Endothelial cell of umbilical vein (primary cell): ENCODE data around the gene LIME1. TPM values are rescaled to one million over a fixed set of nuclear protein-coding genes. Genes with fewer than 3 reads are reported as not detected.

Experiments used
- BruUV-seq: library from RNA; stranded (reverse); fragments of 400-500 nt; replicated peaks from 2 replicates; lab custom pipeline; 2021; lab: Mats Ljungman, UMichigan
- CTCF ChIA-PET: fragments of 300-600, 350-600 bp; sonication (Branson Sonifier 250); formaldehyde crosslinking; loops from one replicate; lab custom pipeline; 2021; ENCODE audit warnings: antibody characterized with exemption, inconsistent platforms; lab: Charles Lee
- POLR2A ChIA-PET: fragments of 300-600, 350-600 bp; sonication (Branson Sonifier 250); formaldehyde crosslinking; loops from one replicate; lab custom pipeline; 2021; ENCODE audit warnings: antibody characterized with exemption, inconsistent platforms; lab: Charles Lee
- DNase-seq: peaks from one replicate; pipeline ENCODE4 v3.0.0-alpha.2; 2011; ENCODE audit warnings: low read depth, low spot score
- FAIRE-seq: peaks from 2 replicates; lab custom pipeline; 2011; peaks lifted over from hg19 to GRCh38; lab: Jason Lieb, UNC
- H2AFZ ChIP-seq: 2 replicates; pipeline ENCODE4 v1.6.0; 2012; ENCODE audit warnings: low read depth, low read length, control low read depth, inconsistent platforms
- H3K27ac ChIP-seq: 2 replicates; pipeline ENCODE4 v1.5.1; 2011; ENCODE audit warnings: low read depth, mild to moderate bottlenecking, control low read depth, low read length, moderate library complexity; ENCODE audit not compliant: insufficient read depth
- H3K27me3 ChIP-seq, 2 experiments: 2 replicates each; pipeline versions ENCODE4 v1.6.0 to v1.6.1; 2011; ENCODE audit warnings: low read length in 2 of 2, mixed read lengths in 1 of 2; ENCODE audit not compliant: control insufficient read depth in 2 of 2, insufficient read depth in 2 of 2
- H3K36me3 ChIP-seq, 2 experiments: 2 replicates in 1 of 2; 3 replicates in 1 of 2; pipeline ENCODE4 v1.5.1; 2011; ENCODE audit warnings: low read length in 2 of 2, mild to moderate bottlenecking in 1 of 2, moderate library complexity in 1 of 2; ENCODE audit not compliant: control insufficient read depth in 2 of 2, insufficient read depth in 2 of 2; ENCODE audit errors: extremely low read depth in 1 of 2
- H3K4me1 ChIP-seq: 3 replicates; pipeline ENCODE4 v1.5.1; 2011; ENCODE audit warnings: mild to moderate bottlenecking, low read length; ENCODE audit not compliant: control insufficient read depth, insufficient read depth; ENCODE audit errors: extremely low read depth
- H3K4me2 ChIP-seq: 2 replicates; pipeline ENCODE4 v1.6.1; 2011; ENCODE audit warnings: low read length, control low read depth, mixed read lengths; ENCODE audit not compliant: insufficient read depth
- H3K4me3 ChIP-seq, 3 experiments: fragments of 200-600 bp in 1 of 3; sonication (generic), shearing (Covaris generic) in 1 of 3; replicated peaks in 1 of 3; 2 replicates each; pipeline ENCODE4 v1.5.1; 2011 to 2016; ENCODE audit warnings: control low read depth in 3 of 3, low read length in 3 of 3, mild to moderate bottlenecking in 2 of 3, inconsistent platforms in 1 of 3, low read depth in 1 of 3, moderate library complexity in 1 of 3; ENCODE audit not compliant: insufficient read depth in 1 of 3
- H3K79me2 ChIP-seq: 2 replicates; pipeline ENCODE4 v1.6.0; 2012; ENCODE audit warnings: low read length, inconsistent platforms; ENCODE audit not compliant: control insufficient read depth, insufficient read depth
- H3K9ac ChIP-seq: replicated peaks from 2 replicates; pipeline ENCODE3; 2011; ENCODE audit warnings: low read length, control low read depth; ENCODE audit not compliant: insufficient read depth; ENCODE audit errors: extremely low read depth
- H3K9me1 ChIP-seq: replicated peaks from 3 replicates; pipeline ENCODE4 v1.6.0; 2011; ENCODE audit warnings: mild to moderate bottlenecking, low read length; ENCODE audit not compliant: control insufficient read depth, insufficient read depth; ENCODE audit errors: extremely low read depth
- H3K9me3 ChIP-seq: replicated peaks from 2 replicates; pipeline ENCODE4 v1.5.1; 2012; ENCODE audit warnings: low read length, inconsistent platforms; ENCODE audit not compliant: control insufficient read depth, insufficient read depth
- H4K20me1 ChIP-seq: replicated peaks from 2 replicates; pipeline ENCODE3; 2011; ENCODE audit warnings: mild to moderate bottlenecking, low read length; ENCODE audit not compliant: control insufficient read depth, insufficient read depth; ENCODE audit errors: extremely low read depth
- CTCF ChIP-seq, 2 donors: IDR thresholded peaks; 1 replicate in 1 of 2; 2 replicates in 1 of 2; pipeline ENCODE4 v1.5.1; 2011; ENCODE audit warnings: low read length in 2 of 2, mild to moderate bottlenecking in 2 of 2, moderate library complexity in 2 of 2, control low read depth in 1 of 2, inconsistent platforms in 1 of 2, low read depth in 1 of 2; ENCODE audit not compliant: insufficient read depth in 1 of 2; ENCODE audit errors: extremely low read depth in 1 of 2
- EZH2 ChIP-seq: IDR thresholded peaks from 2 replicates; pipeline ENCODE4 v1.6.1; 2012; ENCODE audit warnings: borderline replicate concordance, low read depth, mild to moderate bottlenecking, moderate library complexity, low read length, inconsistent platforms; ENCODE audit not compliant: severe bottlenecking
- MAX ChIP-seq: IDR thresholded peaks from 2 replicates; pipeline ENCODE4 v1.6.1; 2011; ENCODE audit not compliant: insufficient read depth, insufficient read length
- MYC ChIP-seq: IDR thresholded peaks from one replicate; pipeline ENCODE4 v1.6.1; 2011; ENCODE audit warnings: mild to moderate bottlenecking, low read depth, low read length
- POLR2A ChIP-seq: IDR thresholded peaks from 2 replicates; pipeline ENCODE4 v1.6.1; 2012; ENCODE audit warnings: low read depth, mild to moderate bottlenecking, control low read depth, low read length
- POLR2AphosphoS5 ChIP-seq: IDR thresholded peaks from 2 replicates; pipeline ENCODE4 v1.6.1; 2012; ENCODE audit warnings: low read depth, mild to moderate bottlenecking, control low read depth, low read length, moderate library complexity; ENCODE audit not compliant: insufficient read depth
- dilution Hi-C: fragments of 300-500 bp; cut with MboI; formaldehyde crosslinking; loops from one replicate; pipeline ENCODE4 v1.15.0; 2019; ENCODE audit warnings: low sequenced_read_pairs; ENCODE audit not compliant: extremely low pct_ligation_motif_present
- intact Hi-C: fragments of 100-400 bp; cut with micrococcal nuclease; formaldehyde crosslinking; loops from one replicate; pipeline ENCODE4 v1.10.0; 2022
- polyA plus RNA-seq, 4 experiments: library from polyadenylated mRNA; depleted of rRNA in 3 of 4; stranded (reverse) in 3 of 4; unstranded in 1 of 4; fragments of >200 nt; gene quantifications; 2 replicates each; pipeline versions ENCODE4 v1.2.1 to v1.2.3, GENCODE V29; 2011 to 2012; ENCODE audit warnings: missing spikeins in 1 of 4
- total RNA-seq: library from RNA; stranded (reverse); gene quantifications from 2 replicates; pipeline ENCODE4 v1.2.3, GENCODE V29; 2021

LIME1 gene
- total and polyA plus RNA-seq, 2 donors (not counting 3 experiments of a cell fraction or from before 2014, with no cell fraction given) = 10.7 to 12.2 TPM

GRCh38 chr20:63707558-63708300 is 28.7 kb upstream of the LIME1 start, which contains the start of the genes ARFRP1 and ZGPAT:
TSS of gene ARFRP1 (minus strand) at chr20:63707976. CDS start at chr20:63707091, 885 bp downstream.
TSS of gene ZGPAT (plus strand) at chr20:63708039. CDS start at chr20:63708581, 542 bp downstream.
- no TSS peak for BruUV-seq
- intact Hi-C loops = loop anchor here (1.0 to 5.0 kb wide), 5 partner anchors 33 to 250 kb away; partner anchors contain the start of genes GMEB2, RTEL1, TPD52L2 and UCKL1
- no peaks in the 10 kb centered on the region for H3K27me3 ChIP-seq
- peak within 1 kb of the TSS; percentile 29 for H3K27ac ChIP-seq
- TF ChIP-seq EZH2 = no peak
- no peak for TF ChIP-seq MYC
- TF ChIP-seq POLR2AphosphoS5 = peak; percentile 84
- TF ChIP-seq CTCF (IDR thresholded peaks at IDR 0.05; ENCODE audit: extremely low read depth in 1 of 2, insufficient read depth in 1 of 2, low read depth in 1 of 2, low read length in 2 of 2) = no peak
- TF ChIP-seq POLR2A = peak; percentile 44
- peak; percentile 3 for TF ChIP-seq MAX
- peak within 1 kb of the TSS; percentile 12 for H2AFZ ChIP-seq
- DNase-seq (peak; percentile 81), FAIRE-seq (peak; percentile 82)
- no peaks in the 10 kb centered on the region for H3K9me1 ChIP-seq
- no peaks in the 10 kb centered on the region for H3K9me3 ChIP-seq
- CTCF ChIA-PET = interaction anchor here (0.6 to 2.8 kb wide), 18 partner anchors 10 to 266 kb away, joined by 3 to 19 read pairs (median 5); partner anchors contain the start of genes GMEB2, LIME1, RTEL1 and SLC2A4RG
- peaks cover 14% of the 10 kb centered on the region for H3K4me1 ChIP-seq
- H3K4me2 ChIP-seq = peak within 1 kb of the TSS; percentile 64
- H3K9ac ChIP-seq = peak within 1 kb of the TSS; percentile 73
- H4K20me1 ChIP-seq = no peaks in the 10 kb centered on the region
- dilution Hi-C loops = no loop called here
- peak within 1 kb of the TSS; percentile 62 to 77 (median 70) for H3K4me3 ChIP-seq
- H3K79me2 ChIP-seq = peaks cover 64% of the 10 kb centered on the region
- POLR2A ChIA-PET = interaction anchor here (0.6 to 1.8 kb wide), 3 partner anchors 8 to 49 kb away, joined by 3 to 9 read pairs (median 8); partner anchors contain the start of gene RTEL1
- peaks cover 13 to 28% of the 10 kb centered on the region in 2 experiments for H3K36me3 ChIP-seq
